HG03135 (cell line): ENCODE results near the gene ARHGEF17.

ENCODE experiments used
- ATAC-seq: cut with Tn5 transposase; IDR thresholded peaks from one replicate; pipeline ENCODE4 v1.9.1; 2021; ENCODE audit warnings: mild to moderate bottlenecking, moderate library complexity; ENCODE audit not compliant: unreplicated experiment

Gene ARHGEF17

GRCh38 chr11:73327812-73328364, 19.8 kb downstream of the ARHGEF17 start:
- no peak for ATAC-seq

- ATAC-seq, result no peak
Measured at GRCh38 chr11:73330569-73331093, 22.6 kb downstream of the ARHGEF17 start.

GRCh38 chr11:73331138-73331916, 23.3 kb downstream of the ARHGEF17 start:
- no peak for ATAC-seq

- ATAC-seq, result no peak
Measured at GRCh38 chr11:73333173-73333572, 25.1 kb downstream of the ARHGEF17 start.

GRCh38 chr11:73333640-73334383, 25.7 kb downstream of the ARHGEF17 start:
- ATAC-seq, result no peak

- ATAC-seq, result no peak
Measured at GRCh38 chr11:73334384-73335203, 26.5 kb downstream of the ARHGEF17 start.

- no peak for ATAC-seq
Measured at GRCh38 chr11:73335204-73335923, 27.3 kb downstream of the ARHGEF17 start.

GRCh38 chr11:73337846-73338245, 29.8 kb downstream of the ARHGEF17 start:
- no peak for ATAC-seq

GRCh38 chr11:73338279-73338678, 30.2 kb downstream of the ARHGEF17 start:
- ATAC-seq, result no peak

GRCh38 chr11:73340164-73340563, 32.1 kb downstream of the ARHGEF17 start:
- no peak for ATAC-seq

GRCh38 chr11:73342633-73343032, 34.6 kb downstream of the ARHGEF17 start:
- no peak for ATAC-seq

- no peak for ATAC-seq
Measured at GRCh38 chr11:73343076-73343873, 35.2 kb downstream of the ARHGEF17 start.

- no peak for ATAC-seq
Measured at GRCh38 chr11:73344191-73344607, 36.1 kb downstream of the ARHGEF17 start.

GRCh38 chr11:73345481-73346160, 37.5 kb downstream of the ARHGEF17 start:
- ATAC-seq, result no peak

- ATAC-seq, result no peak
Measured at GRCh38 chr11:73346186-73346935, 38.3 kb downstream of the ARHGEF17 start.

GRCh38 chr11:73347067-73347466, 39.0 kb downstream of the ARHGEF17 start:
- ATAC-seq, result no peak

GRCh38 chr11:73348838-73349237, 40.8 kb downstream of the ARHGEF17 start:
- no peak for ATAC-seq

- no peak for ATAC-seq
Measured at GRCh38 chr11:73349633-73350032, 41.6 kb downstream of the ARHGEF17 start.
